HCT116 (cell line): ENCODE measurements around the gene OGA.
A peak's percentile ranks its signal among the peaks of the same experiment; 100 is the strongest.

ENCODE experiments used
- CEBPB ChIP-seq: IDR thresholded peaks from 2 replicates; pipeline ENCODE4 v1.6.1; 2012; ENCODE audit warnings: low read depth
- CTCF ChIP-seq, 3 experiments: fragments of 200-600 bp in 1 of 3; sonication (generic) in 1 of 3; IDR thresholded peaks in 2 of 3; conservative IDR thresholded peaks in 1 of 3; 2 replicates each; pipeline ENCODE4 v1.5.1; 2012 to 2017; ENCODE audit warnings: low read depth in 2 of 3, low read length in 2 of 3, antibody characterized with exemption in 1 of 3, borderline replicate concordance in 1 of 3, control low read depth in 1 of 3, mild to moderate bottlenecking in 1 of 3, mixed read lengths in 1 of 3, mixed run types in 1 of 3, moderate library complexity in 1 of 3; ENCODE audit not compliant: insufficient read depth in 1 of 3
- EZH2 ChIP-seq: fragments of 200-600 bp; sonication (generic); IDR thresholded peaks from 2 replicates; pipeline ENCODE4 v1.6.1; 2017; ENCODE audit warnings: antibody characterized with exemption, mixed run types
- FOSL1 ChIP-seq: IDR thresholded peaks from 2 replicates; pipeline ENCODE4 v1.6.1; 2012; ENCODE audit warnings: low read depth
- MAX ChIP-seq: IDR thresholded peaks from 2 replicates; pipeline ENCODE4 v1.6.1; 2012
- POLR2A ChIP-seq: IDR thresholded peaks from 2 replicates; pipeline ENCODE4 v1.7.0; 2011; ENCODE audit warnings: borderline replicate concordance; ENCODE audit not compliant: insufficient read depth, insufficient read length; ENCODE audit errors: extremely low read depth
- POLR2AphosphoS5 ChIP-seq: IDR thresholded peaks from 2 replicates; pipeline ENCODE4 v1.6.1; 2011; ENCODE audit warnings: mild to moderate bottlenecking, low read depth, low read length, moderate library complexity
- RAD21 ChIP-seq: IDR thresholded peaks from 2 replicates; pipeline ENCODE4 v1.6.1; 2012; ENCODE audit warnings: low read depth, mild to moderate bottlenecking
- REST ChIP-seq: IDR thresholded peaks from 2 replicates; pipeline ENCODE4 v1.6.1; 2012; ENCODE audit warnings: low read depth
- SIN3A ChIP-seq: IDR thresholded peaks from 2 replicates; pipeline ENCODE4 v1.6.1; 2012; ENCODE audit warnings: low read depth
- SRF ChIP-seq: IDR thresholded peaks from 2 replicates; pipeline ENCODE4 v1.6.1; 2012; ENCODE audit warnings: low read depth
- YY1 ChIP-seq: IDR thresholded peaks from 2 replicates; pipeline ENCODE4 v1.6.1; 2011; ENCODE audit warnings: low read length, low read depth, moderate library complexity, mild to moderate bottlenecking; ENCODE audit not compliant: insufficient replicate concordance; ENCODE audit errors: extremely low read depth
- ZBTB33 ChIP-seq: IDR thresholded peaks from 2 replicates; pipeline ENCODE4 v1.6.1; 2011; ENCODE audit warnings: mild to moderate bottlenecking, low read length, moderate library complexity; ENCODE audit not compliant: insufficient replicate concordance; ENCODE audit errors: extremely low read depth
- ZNF274 ChIP-seq: fragments of 200-500 bp; sonication (Bioruptor generic); IDR thresholded peaks from 2 replicates; pipeline ENCODE4 v1.6.1; 2014; ENCODE audit warnings: mild to moderate bottlenecking, low read depth, low read length, inconsistent platforms

- TF ChIP-seq SRF (no peak), EZH2 (no peak), CTCF (IDR thresholded peaks at IDR 0.05 in 2 of 3, conservative IDR thresholded peaks at IDR 0.05 in 1 of 3; ENCODE audit: borderline replicate concordance in 1 of 3, insufficient read depth in 1 of 3, low read depth in 2 of 3, low read length in 2 of 3) (peak in 2 of 3 experiments; percentile 91 to 92; a peak in 4 of 6 replicates), FOSL1 (no peak), REST (no peak), SIN3A (no peak), MAX (no peak), CEBPB (no peak), POLR2AphosphoS5 (peak; percentile 31; the same call in 1 of the 2 replicates), ZBTB33 (no peak), POLR2A (no peak), RAD21 (no peak), ZNF274 (no peak), YY1 (no peak)
Measured at GRCh38 chr10:101779544-101780186, 38.6 kb downstream of the OGA start.
